BJ (cell line): ENCODE measurements around the gene UQCC3. TPM values are rescaled to one million over a fixed set of nuclear protein-coding genes. Genes with fewer than 3 reads are reported as not detected.
"Not testable (repeated sequence)": the region's sequence is repeated elsewhere in the genome, so short reads cannot be mapped to it uniquely, and the experiment has no call there.

Source experiments
- CTCF ChIA-PET: fragments of 350-600 bp; formaldehyde crosslinking; extraction: SDS; loops from one replicate; lab custom pipeline; 2021; ENCODE audit warnings: antibody characterized with exemption, inconsistent platforms; lab: Yijun Ruan, JAX
- POLR2A ChIA-PET: fragments of 300-600 bp; sonication (Branson Sonifier 250); formaldehyde crosslinking; extraction: SDS; loops from one replicate; lab custom pipeline; 2021; ENCODE audit warnings: antibody characterized with exemption; lab: Charles Lee
- DNase-seq: peaks from one replicate; pipeline ENCODE4 v3.0.0-alpha.2; 2011; ENCODE audit warnings: low read depth
- H3K27me3 ChIP-seq: 2 replicates; pipeline ENCODE4 v1.6.0; 2011; ENCODE audit warnings: low read length; ENCODE audit not compliant: control insufficient read depth, insufficient read depth
- H3K36me3 ChIP-seq: 2 replicates; pipeline ENCODE4 v1.5.1; 2011; ENCODE audit warnings: low read length; ENCODE audit not compliant: control insufficient read depth, insufficient read depth
- H3K4me3 ChIP-seq: 2 replicates; pipeline ENCODE4 v1.5.1; 2011; ENCODE audit warnings: low read depth, mild to moderate bottlenecking, control low read depth, low read length
- CTCF ChIP-seq: IDR thresholded peaks from 2 replicates; pipeline ENCODE4 v1.5.1; 2011; ENCODE audit warnings: low read depth, mild to moderate bottlenecking, control low read depth, inconsistent platforms, low read length, moderate library complexity; ENCODE audit not compliant: insufficient read depth
- polyA plus RNA-seq: library from polyadenylated mRNA; depleted of rRNA; stranded (reverse); fragments of >200 nt; gene quantifications from 2 replicates; pipeline ENCODE4 v1.2.3, GENCODE V29; 2011

The UQCC3 gene
- polyA plus RNA-seq, 1 experiment: 6.9 TPM

DNA sequence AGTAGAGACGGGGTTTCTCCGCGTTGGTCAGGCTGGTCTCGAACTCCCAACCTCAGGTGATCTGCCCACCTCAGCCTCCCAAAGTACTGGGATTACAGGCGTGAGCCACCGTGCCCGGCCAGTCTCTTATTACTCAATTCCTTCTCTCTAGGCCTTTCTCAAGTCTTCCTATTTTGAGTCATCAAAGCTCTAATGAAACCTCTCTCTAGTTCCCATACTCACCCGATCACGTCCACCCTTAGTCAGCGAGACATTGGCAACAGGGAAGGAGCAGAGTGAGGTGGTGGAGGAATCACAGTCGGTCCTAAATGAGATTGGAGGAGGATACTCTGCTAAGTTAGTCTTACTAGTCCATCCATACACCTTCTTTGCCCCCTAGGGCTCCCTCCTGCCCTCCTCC, 30.8 kb downstream of the UQCC3 start:
- TF ChIP-seq CTCF: no peak
- Histone ChIP-seq H3K36me3 (no peaks in the 10 kb centered on the region; the same call in 1 of the 2 replicates), H3K4me3 (no peak overlapping the region), H3K27me3 (no peaks in the 10 kb centered on the region)
- ChIA-PET CTCF (interaction anchor here (1.2 to 1.8 kb wide), 5 partner anchors 8 to 85 kb away, joined by 3 to 6 read pairs (median 4); partner anchors contain the start of genes INTS5 and TMEM179B), POLR2A (no interaction called here)
- DNase-seq: no peak

- not testable (repeated sequence) for H3K27me3 ChIP-seq, H3K36me3 ChIP-seq, DNase-seq, H3K4me3 ChIP-seq
- ChIA-PET POLR2A (interaction anchor here (0.7 kb wide), 1 partner anchor 138 kb away, joined by 3 read pairs; no protein-coding TSS in a partner anchor), CTCF (interaction anchor here (0.7 to 1.6 kb wide), 2 partner anchors 10 to 23 kb away, joined by 3 to 6 read pairs; partner anchors contain the start of gene HNRNPUL2)
Observed at GRCh38 chr11:62703921-62704320, 32.4 kb downstream of the UQCC3 start.

GRCh38 chr11:62705413-62705812, 33.9 kb downstream of the UQCC3 start:
- TF ChIP-seq CTCF: no peak

GRCh38 chr11:62705880-62706849, 34.7 kb downstream of the UQCC3 start:
- no peak for TF ChIP-seq CTCF
- CTCF ChIA-PET: interaction anchor here (0.7 to 2.4 kb wide), 11 partner anchors 10 to 156 kb away, joined by 3 to 15 read pairs (median 4); partner anchors contain the start of genes C11orf98, CSKMT, LRRN4CL and TTC9C
- Histone ChIP-seq H3K27me3 (no peaks in the 10 kb centered on the region), H3K36me3 (peaks cover 2% of the 10 kb centered on the region), H3K4me3 (peak overlapping the region; percentile 58)
- POLR2A ChIA-PET: interaction anchor here (0.7 to 1.1 kb wide), 2 partner anchors 27 to 41 kb away, joined by 5 read pairs; partner anchors contain the start of genes C11orf98 and CSKMT
- DNase-seq: peak; percentile 57

More at GRCh38 chr11:62705413-62705812, 33.9 kb downstream of the UQCC3 start:
- ChIA-PET POLR2A (interaction anchor here (0.7 kb wide), 1 partner anchor 26 kb away, joined by 5 read pairs; no protein-coding TSS in a partner anchor), CTCF (interaction anchor here (0.5 to 2.4 kb wide), 9 partner anchors 9 to 157 kb away, joined by 3 to 15 read pairs (median 4); partner anchors contain the start of genes C11orf98, CSKMT and LRRN4CL)
- H3K4me3 ChIP-seq: peak overlapping the region; percentile 58
- no peaks in the 10 kb centered on the region for H3K27me3 ChIP-seq
- no peaks in the 10 kb centered on the region; the same call in none of the 2 replicates for H3K36me3 ChIP-seq
- no peak for DNase-seq

DNA sequence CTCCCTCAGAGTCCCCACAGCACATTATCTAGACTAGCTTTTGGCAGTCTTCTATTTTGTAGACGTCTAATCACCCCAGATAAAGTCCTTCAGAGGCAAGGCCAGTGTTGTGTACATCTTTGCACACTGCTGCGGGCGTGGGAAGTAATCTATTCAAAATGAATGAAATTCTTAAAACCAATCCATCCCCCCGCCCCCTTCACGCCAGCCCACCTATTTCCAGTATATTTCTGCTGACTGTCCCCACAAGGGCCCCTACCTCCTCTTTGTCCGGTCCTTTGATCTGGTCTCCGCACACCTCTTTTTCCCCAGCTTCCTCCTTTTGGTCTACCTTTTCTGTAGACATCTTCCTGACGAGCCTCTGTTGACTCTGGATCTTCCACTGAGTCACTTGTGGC, 35.4 kb downstream of the UQCC3 start:
- ChIA-PET CTCF (interaction anchor here (1.0 to 2.4 kb wide), 8 partner anchors 12 to 113 kb away, joined by 3 to 15 read pairs (median 4); partner anchors contain the start of genes LRRN4CL, TTC9C, UBXN1 and UQCC3), POLR2A (interaction anchor here (0.6 to 1.1 kb wide), 2 partner anchors 34 to 42 kb away, joined by 3 to 5 read pairs; partner anchors contain the start of genes C11orf98 and CSKMT)
- peaks cover 4% of the 10 kb centered on the region for H3K36me3 ChIP-seq
- no peak for TF ChIP-seq CTCF
- DNase-seq: no peak
- no peaks in the 10 kb centered on the region for H3K27me3 ChIP-seq
- no peak overlapping the region for H3K4me3 ChIP-seq
